Lung (tissue), 12 donors: ENCODE measurements around the gene GSTO2. TPM values are rescaled to one million over a fixed set of nuclear protein-coding genes. Genes with fewer than 3 reads are reported as not detected.

ENCODE experiments used
- ATAC-seq: fragments of 200-7000 bp; cut with Tn5 transposase; one replicate; pipeline ENCODE4 v1.9.1; 2020; ENCODE audit warnings: moderate number of reproducible peaks; ENCODE audit not compliant: insufficient read depth, low FRiP score
- DNase-seq, 3 donors: peaks; one replicate each; pipeline ENCODE4 v3.0.0-alpha.2; 2013 to 2017
- H3K27ac ChIP-seq, 2 donors: one replicate each; pipeline ENCODE4 v1.5.1; 2013; ENCODE audit warnings: mild to moderate bottlenecking in 2 of 2, moderate library complexity in 2 of 2, control low read depth in 1 of 2, inconsistent platforms in 1 of 2, low read depth in 1 of 2, low read length in 1 of 2
- H3K27me3 ChIP-seq, 3 donors: one replicate each; pipeline ENCODE4 v1.5.1; 2013; ENCODE audit warnings: low read length in 2 of 3; ENCODE audit not compliant: control insufficient read depth in 3 of 3, insufficient read depth in 3 of 3
- H3K36me3 ChIP-seq, 4 donors: one replicate each; pipeline ENCODE4 v1.5.1; 2013; ENCODE audit warnings: low read length in 4 of 4, mild to moderate bottlenecking in 1 of 4, moderate library complexity in 1 of 4; ENCODE audit not compliant: control insufficient read depth in 4 of 4, insufficient read depth in 4 of 4
- H3K4me1 ChIP-seq, 5 donors: one replicate each; pipeline ENCODE4 v1.5.1; 2013; ENCODE audit warnings: low read length in 5 of 5, mild to moderate bottlenecking in 2 of 5, moderate library complexity in 1 of 5; ENCODE audit not compliant: control insufficient read depth in 5 of 5, insufficient read depth in 5 of 5
- H3K4me3 ChIP-seq: one replicate; pipeline ENCODE4 v1.5.1; 2013; ENCODE audit warnings: mild to moderate bottlenecking, control low read depth, moderate library complexity
- H3K9ac ChIP-seq, 2 donors: one replicate each; pipeline ENCODE4 v1.5.1; 2013; ENCODE audit warnings: low read length in 2 of 2, control low read depth in 1 of 2; ENCODE audit not compliant: insufficient read depth in 1 of 2
- H3K9me3 ChIP-seq, 4 donors: one replicate each; pipeline ENCODE4 v1.5.1; 2013; ENCODE audit warnings: low read length in 3 of 4, mild to moderate bottlenecking in 1 of 4, moderate library complexity in 1 of 4; ENCODE audit not compliant: control insufficient read depth in 4 of 4, insufficient read depth in 3 of 4
- WGBS, 2 donors: extraction: QIAGEN DNeasy Blood & Tissue Kit; methylation state at CpG; one replicate each; pipeline ENCODE4 v1.1.7; 2013; 5-methylcytosine and 5-hydroxymethylcytosine counted together
- polyA plus RNA-seq, 2 donors: library from polyadenylated mRNA; stranded (reverse); fragments of 200-250 nt; gene quantifications; one replicate each; pipeline ENCODE4 v1.2.1, GENCODE V29; 2013
- total RNA-seq, 2 donors: library from RNA; depleted of rRNA in 1 of 2; stranded (reverse); fragments of >200 nt in 1 of 2; gene quantifications; one replicate each; pipeline ENCODE4 v1.2.1, GENCODE V29; 2014 to 2021
- TF ChIP-seq, protein P1 (sequence below): IDR thresholded peaks from 2 replicates; pipeline ENCODE4 v1.5.1; 2012; ENCODE audit warnings: mild to moderate bottlenecking; ENCODE audit errors: control extremely low read depth, extremely low read depth
- donor health status: control.
- donor health status: control.
- donor health status: Bipolar disorder and iron deficiency.
- donor health status: healthy.
- donor health status: DM: yes; HTN: yes; CAD: no.

GSTO2 gene
- total and polyA plus RNA-seq, 4 donors, result 6.6 to 25.9 (median 12.1) TPM

DNA sequence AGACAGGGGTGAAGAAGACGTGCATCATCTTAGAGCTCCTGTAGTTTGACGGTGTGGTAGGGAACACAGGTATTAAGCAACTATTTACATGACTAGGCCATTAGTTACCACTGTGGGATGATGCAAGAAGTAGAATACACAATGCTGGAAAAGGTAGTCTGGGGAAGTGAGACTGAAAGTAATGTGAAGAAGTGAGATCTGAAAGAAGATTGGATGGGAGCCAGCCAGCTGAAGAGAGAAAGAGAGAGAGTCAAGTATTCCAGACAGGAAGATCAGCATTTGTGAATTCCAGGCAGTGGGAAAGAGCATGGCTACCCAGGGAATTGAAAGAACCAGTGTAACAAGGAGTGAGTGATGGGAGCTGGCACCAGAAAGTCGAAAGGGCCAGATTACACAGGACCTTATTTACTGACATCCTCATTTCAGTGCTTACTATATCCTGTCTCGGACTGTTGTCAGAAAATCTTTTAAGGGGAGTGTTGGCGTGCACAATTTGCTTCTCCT is 80.7 kb downstream of the GSTO2 start:
- Histone ChIP-seq H3K27ac (peak overlapping the region; percentile 57 to 87), H3K27me3 (no peaks in the 10 kb centered on the region), H3K36me3 (no peaks in the 10 kb centered on the region), H3K4me1 (peaks cover 0 to 19% (median 8%) of the 10 kb centered on the region in 5 donors), H3K9me3 (no peaks in the 10 kb centered on the region), H3K4me3 (no peak overlapping the region), H3K9ac (peak overlapping the region in 1 of 2 donors; percentile 47)
- DNase-seq (peak in 2 of 3 donors; percentile 59 to 74), ATAC-seq (peak; percentile 20)
- 13 to 15% methylated on average over 5 of the region's 5 CpGs for WGBS, 2 donors
- TF ChIP-seq, protein P1, sequence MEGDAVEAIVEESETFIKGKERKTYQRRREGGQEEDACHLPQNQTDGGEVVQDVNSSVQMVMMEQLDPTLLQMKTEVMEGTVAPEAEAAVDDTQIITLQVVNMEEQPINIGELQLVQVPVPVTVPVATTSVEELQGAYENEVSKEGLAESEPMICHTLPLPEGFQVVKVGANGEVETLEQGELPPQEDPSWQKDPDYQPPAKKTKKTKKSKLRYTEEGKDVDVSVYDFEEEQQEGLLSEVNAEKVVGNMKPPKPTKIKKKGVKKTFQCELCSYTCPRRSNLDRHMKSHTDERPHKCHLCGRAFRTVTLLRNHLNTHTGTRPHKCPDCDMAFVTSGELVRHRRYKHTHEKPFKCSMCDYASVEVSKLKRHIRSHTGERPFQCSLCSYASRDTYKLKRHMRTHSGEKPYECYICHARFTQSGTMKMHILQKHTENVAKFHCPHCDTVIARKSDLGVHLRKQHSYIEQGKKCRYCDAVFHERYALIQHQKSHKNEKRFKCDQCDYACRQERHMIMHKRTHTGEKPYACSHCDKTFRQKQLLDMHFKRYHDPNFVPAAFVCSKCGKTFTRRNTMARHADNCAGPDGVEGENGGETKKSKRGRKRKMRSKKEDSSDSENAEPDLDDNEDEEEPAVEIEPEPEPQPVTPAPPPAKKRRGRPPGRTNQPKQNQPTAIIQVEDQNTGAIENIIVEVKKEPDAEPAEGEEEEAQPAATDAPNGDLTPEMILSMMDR, result no peak

DNA sequence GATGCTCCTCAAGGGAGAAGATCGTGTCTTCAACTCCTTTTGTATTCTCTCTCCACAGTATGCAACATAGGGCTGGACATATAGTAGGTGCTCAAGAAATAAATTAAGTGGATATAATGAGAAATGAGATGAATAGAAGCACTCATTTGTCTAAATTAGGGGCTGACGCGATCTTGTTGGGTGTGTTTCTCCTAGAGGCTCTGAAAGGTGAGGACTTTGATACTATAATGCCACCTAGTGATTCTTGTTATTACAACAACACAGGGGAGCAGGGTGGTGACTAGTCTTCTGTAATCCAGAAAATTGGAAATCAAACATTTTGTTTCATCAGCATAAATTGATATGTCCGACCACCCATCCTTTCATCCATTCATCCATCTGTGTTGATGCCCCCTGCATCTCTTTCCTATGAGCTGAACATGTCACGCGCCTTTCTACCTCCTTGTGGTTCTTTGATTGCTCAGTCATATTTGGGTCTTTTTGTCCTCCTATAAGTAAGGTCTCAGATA is 81.2 kb downstream of the GSTO2 start:
- H3K36me3 ChIP-seq, result no peaks in the 10 kb centered on the region
- peak; percentile 66 for ATAC-seq
- H3K27me3 ChIP-seq, result peaks cover 0 to 1% (median 0%) of the 10 kb centered on the region in 3 donors
- peak overlapping the region in 1 of 2 donors; percentile 47 for H3K9ac ChIP-seq
- peak overlapping the region; percentile 57 to 87 for H3K27ac ChIP-seq
- WGBS, 2 donors, result 27 to 33% methylated on average over 6 of the region's 6 CpGs
- no peak overlapping the region for H3K4me3 ChIP-seq
- peak in 2 of 3 donors; percentile 84 to 85 for DNase-seq
- peaks cover 0 to 19% (median 8%) of the 10 kb centered on the region in 5 donors for H3K4me1 ChIP-seq
- TF ChIP-seq, protein P1, result peak; percentile 69
- no peaks in the 10 kb centered on the region for H3K9me3 ChIP-seq

DNA sequence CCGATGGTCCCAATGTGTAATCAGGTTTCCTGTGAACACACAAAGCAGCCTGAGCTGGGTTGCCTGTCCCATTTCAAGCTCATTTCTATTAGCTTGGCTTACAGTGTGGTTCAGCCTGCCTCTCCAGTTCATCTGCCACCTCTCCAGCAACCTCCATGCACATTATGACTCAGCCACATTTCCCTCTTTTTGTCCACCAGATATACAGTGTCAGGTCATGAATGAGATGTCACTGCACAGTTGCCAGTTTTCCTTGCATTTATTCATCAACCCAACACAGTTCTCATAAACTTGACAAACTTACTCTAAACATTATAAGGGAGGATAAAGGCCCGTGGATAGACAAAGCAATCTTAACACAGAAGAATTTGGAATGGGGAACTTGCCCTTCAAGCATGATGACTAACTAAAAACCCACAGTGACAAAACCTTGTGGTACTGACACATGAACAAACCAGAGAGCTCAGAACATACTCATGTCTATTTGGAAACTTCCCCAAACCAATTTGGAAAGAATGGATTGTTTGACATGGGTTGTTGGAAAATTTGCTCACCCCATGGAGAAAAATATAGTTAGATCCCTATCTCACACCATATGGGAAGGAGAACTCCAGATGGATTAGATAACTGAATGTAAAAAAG is 82.2 kb downstream of the GSTO2 start:
- ATAC-seq (peak; percentile 14), DNase-seq (no peak)
- peak overlapping the region in 1 of 2 donors; percentile 88 for H3K27ac ChIP-seq
- peaks cover 0 to 19% (median 8%) of the 10 kb centered on the region in 5 donors for H3K4me1 ChIP-seq
- H3K9ac ChIP-seq, result no peak overlapping the region
- no peak overlapping the region for H3K4me3 ChIP-seq
- H3K27me3 ChIP-seq, result peaks cover 0 to 5% (median 0%) of the 10 kb centered on the region in 3 donors
- WGBS, 2 donors, result 32 to 47% methylated on average over 2 of the region's 2 CpGs
- no peaks in the 10 kb centered on the region for H3K9me3 ChIP-seq
- no peaks in the 10 kb centered on the region for H3K36me3 ChIP-seq
- TF ChIP-seq, protein P1, result no peak
